MM.1S (cell line): ENCODE results near the gene TP73.

ENCODE experiments used
- EZH2phosphoT487 ChIP-seq: fragments of 300-600 bp; sonication (generic); IDR thresholded peaks from 2 replicates; pipeline ENCODE4 v1.6.1; 2018; ENCODE audit warnings: antibody characterized with exemption, low read length
- TF ChIP-seq, protein P1 (sequence below): fragments of 300-600 bp; sonication (generic); IDR thresholded peaks from 2 replicates; pipeline ENCODE4 v1.5.1; 2016; ENCODE audit warnings: antibody characterized with exemption, low read length, mixed read lengths

DNA sequence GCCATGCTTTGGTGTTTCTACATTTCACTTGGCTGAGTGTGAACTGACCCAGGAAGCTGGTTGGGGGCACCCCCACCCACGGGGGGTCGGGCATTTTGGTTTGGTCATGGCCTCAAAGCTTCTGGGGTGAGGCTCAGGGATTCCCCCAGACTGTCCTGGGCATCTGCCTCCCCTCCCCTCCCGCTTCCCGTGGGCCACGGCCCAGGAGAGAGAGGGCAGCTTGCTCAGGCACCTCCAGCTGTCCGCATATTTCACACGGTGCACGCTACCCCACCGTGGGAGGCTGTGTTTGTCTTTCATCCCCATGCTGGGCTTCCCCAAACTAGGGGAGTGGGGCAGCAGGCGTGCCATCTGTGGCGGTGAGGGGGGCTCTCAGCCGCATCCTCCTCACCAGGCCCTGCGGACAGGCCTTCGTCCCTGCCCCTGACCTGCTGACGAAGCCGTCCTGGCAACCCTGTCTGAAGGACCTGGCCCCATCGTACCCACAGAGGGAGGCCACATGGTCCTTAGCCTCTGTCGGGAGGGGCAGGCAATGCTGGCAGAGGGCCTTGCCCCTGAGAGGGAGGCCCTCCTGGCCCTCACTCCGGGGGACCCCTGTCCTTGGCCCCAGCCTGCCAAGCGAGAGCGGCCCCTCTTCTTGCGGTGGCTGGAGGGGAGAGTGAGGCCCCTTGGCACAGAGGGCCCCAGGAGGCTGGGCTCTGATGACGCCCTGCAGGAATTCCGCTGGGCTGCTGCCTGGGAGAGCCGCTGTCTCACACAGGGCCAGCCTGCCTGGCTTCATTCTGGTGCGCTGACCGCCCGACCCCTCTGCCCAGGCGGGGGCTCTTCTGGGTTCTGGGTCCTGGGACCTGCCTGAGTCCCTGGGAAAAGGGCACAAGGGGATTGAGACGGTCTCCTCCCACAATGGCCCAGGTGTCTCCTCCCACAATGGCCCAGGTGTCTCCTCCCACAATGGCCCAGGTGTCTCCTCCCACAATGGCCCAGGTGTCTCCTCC, 22.1 kb downstream of the TP73 start:
- TF ChIP-seq, protein P1, sequence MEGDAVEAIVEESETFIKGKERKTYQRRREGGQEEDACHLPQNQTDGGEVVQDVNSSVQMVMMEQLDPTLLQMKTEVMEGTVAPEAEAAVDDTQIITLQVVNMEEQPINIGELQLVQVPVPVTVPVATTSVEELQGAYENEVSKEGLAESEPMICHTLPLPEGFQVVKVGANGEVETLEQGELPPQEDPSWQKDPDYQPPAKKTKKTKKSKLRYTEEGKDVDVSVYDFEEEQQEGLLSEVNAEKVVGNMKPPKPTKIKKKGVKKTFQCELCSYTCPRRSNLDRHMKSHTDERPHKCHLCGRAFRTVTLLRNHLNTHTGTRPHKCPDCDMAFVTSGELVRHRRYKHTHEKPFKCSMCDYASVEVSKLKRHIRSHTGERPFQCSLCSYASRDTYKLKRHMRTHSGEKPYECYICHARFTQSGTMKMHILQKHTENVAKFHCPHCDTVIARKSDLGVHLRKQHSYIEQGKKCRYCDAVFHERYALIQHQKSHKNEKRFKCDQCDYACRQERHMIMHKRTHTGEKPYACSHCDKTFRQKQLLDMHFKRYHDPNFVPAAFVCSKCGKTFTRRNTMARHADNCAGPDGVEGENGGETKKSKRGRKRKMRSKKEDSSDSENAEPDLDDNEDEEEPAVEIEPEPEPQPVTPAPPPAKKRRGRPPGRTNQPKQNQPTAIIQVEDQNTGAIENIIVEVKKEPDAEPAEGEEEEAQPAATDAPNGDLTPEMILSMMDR, result no peak
- TF ChIP-seq EZH2phosphoT487, result no peak
